Measurements from ENCODE around the gene KCTD1. TPM values are rescaled to one million over a fixed set of nuclear protein-coding genes. Genes with fewer than 3 reads are reported as not detected.
A peak's percentile ranks its signal among the peaks of the same experiment; 100 is the strongest.

The KCTD1 gene
- total RNA-seq, 1 donor from 2014 or later, result 83.8 TPM

DNA sequence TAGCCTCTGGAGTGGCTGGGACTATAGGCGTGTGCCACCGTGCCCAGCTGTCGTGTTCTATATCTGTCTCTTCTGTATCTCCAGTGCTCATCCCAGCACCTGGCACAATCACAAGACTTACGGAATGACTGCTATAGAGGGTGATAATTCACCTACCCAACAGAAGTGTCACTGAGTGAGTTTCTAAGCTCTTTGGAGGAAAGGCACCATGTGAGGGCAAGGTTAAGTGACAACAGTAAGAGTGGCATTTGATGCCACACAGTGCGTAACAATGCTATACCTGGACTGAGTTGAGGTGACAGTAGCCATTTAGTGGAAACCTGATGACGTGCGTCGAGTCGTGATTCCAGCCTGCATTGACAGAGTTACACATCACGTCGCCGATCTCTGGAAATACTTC, 89.0 kb downstream of the KCTD1 start:
- H3K9me3 Mint-ChIP-seq, result no peaks in the 10 kb centered on the region
- H3K27ac Mint-ChIP-seq, result no peak overlapping the region
- H3K4me1 Mint-ChIP-seq (ENCODE audit: unreplicated experiment), result peaks cover 47% of the 10 kb centered on the region
- TF ChIP-seq, protein P1, sequence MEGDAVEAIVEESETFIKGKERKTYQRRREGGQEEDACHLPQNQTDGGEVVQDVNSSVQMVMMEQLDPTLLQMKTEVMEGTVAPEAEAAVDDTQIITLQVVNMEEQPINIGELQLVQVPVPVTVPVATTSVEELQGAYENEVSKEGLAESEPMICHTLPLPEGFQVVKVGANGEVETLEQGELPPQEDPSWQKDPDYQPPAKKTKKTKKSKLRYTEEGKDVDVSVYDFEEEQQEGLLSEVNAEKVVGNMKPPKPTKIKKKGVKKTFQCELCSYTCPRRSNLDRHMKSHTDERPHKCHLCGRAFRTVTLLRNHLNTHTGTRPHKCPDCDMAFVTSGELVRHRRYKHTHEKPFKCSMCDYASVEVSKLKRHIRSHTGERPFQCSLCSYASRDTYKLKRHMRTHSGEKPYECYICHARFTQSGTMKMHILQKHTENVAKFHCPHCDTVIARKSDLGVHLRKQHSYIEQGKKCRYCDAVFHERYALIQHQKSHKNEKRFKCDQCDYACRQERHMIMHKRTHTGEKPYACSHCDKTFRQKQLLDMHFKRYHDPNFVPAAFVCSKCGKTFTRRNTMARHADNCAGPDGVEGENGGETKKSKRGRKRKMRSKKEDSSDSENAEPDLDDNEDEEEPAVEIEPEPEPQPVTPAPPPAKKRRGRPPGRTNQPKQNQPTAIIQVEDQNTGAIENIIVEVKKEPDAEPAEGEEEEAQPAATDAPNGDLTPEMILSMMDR (conservative IDR thresholded peaks at IDR 0.05), result no peak
- peaks cover 55% of the 10 kb centered on the region for H3K36me3 Mint-ChIP-seq
- H3K27me3 Mint-ChIP-seq, result no peaks in the 10 kb centered on the region
- H3K4me3 Mint-ChIP-seq, result no peak overlapping the region
- no peak for DNase-seq (ENCODE audit: extremely low spot score, unreplicated experiment)

DNA sequence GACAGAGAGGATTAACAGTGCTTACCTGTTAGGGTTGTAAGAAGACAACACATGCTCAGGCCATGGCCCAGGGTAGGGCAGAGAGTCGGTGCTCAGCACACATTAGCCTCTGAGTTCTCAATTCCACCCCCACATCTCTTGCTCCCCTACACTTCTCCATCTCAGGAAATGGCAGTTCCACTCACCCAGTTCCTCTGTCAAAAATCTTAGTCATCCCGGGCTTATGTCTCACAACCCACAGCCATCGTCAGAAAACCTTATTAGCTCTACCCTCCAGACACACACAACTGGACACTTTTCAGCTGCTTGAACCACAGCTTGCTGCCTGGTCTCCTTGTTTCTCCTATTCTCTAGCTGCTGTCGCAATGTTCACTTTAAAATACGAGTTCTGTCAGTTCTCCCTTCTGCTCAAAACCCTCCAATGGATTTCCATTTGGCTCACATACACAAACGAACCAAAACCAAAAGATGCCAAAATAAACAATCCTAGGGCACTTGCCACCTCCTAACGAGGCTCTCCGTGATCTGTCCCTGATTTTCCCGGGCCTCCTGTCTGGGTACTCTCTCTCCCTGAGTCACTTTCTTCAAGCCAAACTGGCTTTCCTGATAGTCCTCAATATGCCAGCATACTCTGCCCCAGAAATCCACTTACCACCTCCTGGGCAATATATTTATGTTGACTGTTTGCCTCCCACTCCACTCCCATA, 89.7 kb downstream of the KCTD1 start:
- no peaks in the 10 kb centered on the region for H3K9me3 Mint-ChIP-seq
- DNase-seq (ENCODE audit: extremely low spot score, unreplicated experiment), result no peak
- TF ChIP-seq, protein P1 (conservative IDR thresholded peaks at IDR 0.05), result no peak
- H3K36me3 Mint-ChIP-seq, result peaks cover 52% of the 10 kb centered on the region
- H3K27ac Mint-ChIP-seq, result no peak overlapping the region
- peaks cover 54% of the 10 kb centered on the region for H3K4me1 Mint-ChIP-seq (ENCODE audit: unreplicated experiment)
- H3K4me3 Mint-ChIP-seq, result no peak overlapping the region
- H3K27me3 Mint-ChIP-seq, result no peaks in the 10 kb centered on the region

DNA sequence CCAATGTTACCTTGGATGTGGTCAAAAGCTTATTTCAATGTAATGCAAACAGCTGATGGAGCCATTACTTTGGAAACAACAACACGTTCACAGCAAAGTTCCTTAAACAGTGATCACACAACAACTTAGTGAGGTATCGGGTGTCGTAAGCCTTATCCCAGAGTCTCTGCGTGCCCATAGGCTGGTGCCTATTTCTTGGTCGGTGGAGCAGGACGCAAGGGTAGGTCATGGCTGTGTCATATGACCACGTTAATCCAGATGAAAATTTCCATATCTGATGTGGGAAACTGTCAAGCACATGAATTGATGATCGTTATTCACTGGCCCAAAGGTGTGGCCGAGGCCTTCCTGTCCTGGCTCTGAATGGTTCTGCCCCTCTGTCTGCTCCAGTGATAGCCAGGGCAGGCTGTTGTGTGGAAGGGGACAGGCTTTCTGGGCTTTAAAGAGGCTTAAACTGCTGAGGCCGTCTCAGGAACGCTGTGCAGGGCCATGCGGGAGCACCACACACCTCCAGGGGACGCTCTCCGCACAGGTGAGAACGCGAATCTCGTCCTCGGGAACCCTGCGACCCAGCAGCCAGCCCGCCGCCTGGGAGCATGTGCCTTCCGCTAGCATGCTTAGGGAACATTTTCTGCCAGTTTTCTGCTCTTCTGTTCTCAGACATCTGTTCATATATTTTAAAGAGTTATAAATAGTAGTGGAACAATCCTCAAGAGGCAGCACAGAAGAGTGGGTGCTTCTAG, 90.6 kb downstream of the KCTD1 start:
- TF ChIP-seq, protein P1 (conservative IDR thresholded peaks at IDR 0.05), result peak; percentile 37
- Mint-ChIP-seq H3K4me3 (peak overlapping the region; percentile 43), H3K27me3 (no peaks in the 10 kb centered on the region), H3K4me1 (ENCODE audit: unreplicated experiment) (peaks cover 57% of the 10 kb centered on the region), H3K27ac (no peak overlapping the region), H3K36me3 (peaks cover 52% of the 10 kb centered on the region), H3K9me3 (no peaks in the 10 kb centered on the region)
- no peak for DNase-seq (ENCODE audit: extremely low spot score, unreplicated experiment)

DNA sequence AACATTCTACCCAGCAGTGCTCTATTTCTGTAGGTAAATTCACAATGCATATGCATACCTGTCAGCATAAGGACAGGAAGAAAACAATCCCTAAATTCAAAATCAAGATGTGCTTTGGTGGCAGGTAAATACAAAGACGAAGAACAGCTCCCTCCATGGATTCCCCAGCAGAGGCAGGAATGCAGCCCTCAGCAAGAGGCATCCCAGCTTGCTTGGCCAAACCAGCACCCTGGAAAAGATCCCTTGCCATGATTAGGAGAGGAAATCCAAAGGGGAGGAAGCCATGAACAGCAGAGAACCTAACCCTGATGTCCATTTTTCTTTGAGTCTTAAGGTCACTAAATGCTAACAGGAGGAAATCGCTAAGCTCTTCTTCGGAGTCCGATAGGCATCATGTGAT, 91.2 kb downstream of the KCTD1 start:
- H3K4me3 Mint-ChIP-seq, result peak overlapping the region; percentile 43
- H3K27ac Mint-ChIP-seq, result peak overlapping the region; percentile 40
- H3K36me3 Mint-ChIP-seq, result peaks cover 47% of the 10 kb centered on the region
- no peak for DNase-seq (ENCODE audit: extremely low spot score, unreplicated experiment)
- H3K9me3 Mint-ChIP-seq, result no peaks in the 10 kb centered on the region
- TF ChIP-seq, protein P1 (conservative IDR thresholded peaks at IDR 0.05), result no peak
- no peaks in the 10 kb centered on the region for H3K27me3 Mint-ChIP-seq
- peaks cover 51% of the 10 kb centered on the region for H3K4me1 Mint-ChIP-seq (ENCODE audit: unreplicated experiment)

DNA sequence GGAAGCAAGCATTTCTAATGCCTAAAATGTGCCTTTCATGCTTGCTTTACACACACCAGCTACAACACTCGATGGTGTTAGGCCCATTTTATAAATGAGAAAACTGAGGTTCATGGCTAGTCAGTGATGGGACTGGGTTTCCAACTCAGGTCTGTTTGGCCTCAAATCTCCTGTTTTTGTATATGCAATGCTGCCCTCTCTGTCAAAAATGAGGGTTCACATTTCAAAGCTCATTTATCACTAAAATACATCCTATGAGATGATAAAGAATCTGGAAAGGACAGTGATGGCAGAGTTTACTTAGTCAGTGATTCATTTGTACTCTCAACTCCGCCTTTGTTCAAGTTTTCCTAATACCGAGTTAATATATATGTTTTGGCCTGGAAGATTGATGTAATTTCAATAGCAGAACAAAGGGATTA, 92.3 kb downstream of the KCTD1 start:
- H3K36me3 Mint-ChIP-seq, result peaks cover 39% of the 10 kb centered on the region

More for the DNA sequence above, 92.3 kb downstream of the KCTD1 start:
- DNase-seq (ENCODE audit: extremely low spot score, unreplicated experiment), result no peak
- Mint-ChIP-seq H3K4me3 (no peak overlapping the region), H3K4me1 (ENCODE audit: unreplicated experiment) (peaks cover 46% of the 10 kb centered on the region), H3K9me3 (no peaks in the 10 kb centered on the region), H3K27me3 (no peaks in the 10 kb centered on the region), H3K27ac (peak overlapping the region; percentile 27)
- TF ChIP-seq, protein P1 (conservative IDR thresholded peaks at IDR 0.05), result no peak

Measured in type B pancreatic cell (in vitro differentiated cells).